LNCAP (cell line): Measurements from ENCODE around the gene SPEN.

Experiments
- TF ChIP-seq, protein P1 (sequence below): fragments of 450-650 bp; IDR thresholded peaks from 2 replicates; pipeline ENCODE4 v1.5.1; 2017; ENCODE audit warnings: mild to moderate bottlenecking

SPEN gene

GRCh38 chr1:15886611-15887167, 39.2 kb downstream of the SPEN start:
- TF ChIP-seq, protein P1, sequence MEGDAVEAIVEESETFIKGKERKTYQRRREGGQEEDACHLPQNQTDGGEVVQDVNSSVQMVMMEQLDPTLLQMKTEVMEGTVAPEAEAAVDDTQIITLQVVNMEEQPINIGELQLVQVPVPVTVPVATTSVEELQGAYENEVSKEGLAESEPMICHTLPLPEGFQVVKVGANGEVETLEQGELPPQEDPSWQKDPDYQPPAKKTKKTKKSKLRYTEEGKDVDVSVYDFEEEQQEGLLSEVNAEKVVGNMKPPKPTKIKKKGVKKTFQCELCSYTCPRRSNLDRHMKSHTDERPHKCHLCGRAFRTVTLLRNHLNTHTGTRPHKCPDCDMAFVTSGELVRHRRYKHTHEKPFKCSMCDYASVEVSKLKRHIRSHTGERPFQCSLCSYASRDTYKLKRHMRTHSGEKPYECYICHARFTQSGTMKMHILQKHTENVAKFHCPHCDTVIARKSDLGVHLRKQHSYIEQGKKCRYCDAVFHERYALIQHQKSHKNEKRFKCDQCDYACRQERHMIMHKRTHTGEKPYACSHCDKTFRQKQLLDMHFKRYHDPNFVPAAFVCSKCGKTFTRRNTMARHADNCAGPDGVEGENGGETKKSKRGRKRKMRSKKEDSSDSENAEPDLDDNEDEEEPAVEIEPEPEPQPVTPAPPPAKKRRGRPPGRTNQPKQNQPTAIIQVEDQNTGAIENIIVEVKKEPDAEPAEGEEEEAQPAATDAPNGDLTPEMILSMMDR, result no peak

DNA sequence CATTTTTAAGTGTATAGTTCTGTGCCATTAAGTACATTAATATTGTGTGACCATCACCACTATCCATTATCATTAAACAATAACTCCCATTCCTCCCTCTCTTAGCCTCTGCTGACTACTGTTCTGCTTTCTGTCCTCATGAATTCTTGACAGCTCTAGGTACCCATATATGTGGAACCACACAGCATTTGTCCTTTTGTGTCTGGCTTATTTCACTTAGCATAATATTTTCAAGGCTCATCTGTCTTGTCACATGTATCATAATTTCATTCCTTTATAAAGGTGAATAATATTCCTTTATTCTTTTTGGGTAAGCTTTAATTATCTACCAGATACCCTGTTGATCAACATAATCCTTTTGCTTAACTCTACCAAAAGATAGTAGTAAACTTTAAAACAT, 47.7 kb downstream of the SPEN start:
- TF ChIP-seq, protein P1, result no peak

GRCh38 chr1:15899266-15899665, 51.8 kb downstream of the SPEN start:
- TF ChIP-seq, protein P1, result no peak

DNA sequence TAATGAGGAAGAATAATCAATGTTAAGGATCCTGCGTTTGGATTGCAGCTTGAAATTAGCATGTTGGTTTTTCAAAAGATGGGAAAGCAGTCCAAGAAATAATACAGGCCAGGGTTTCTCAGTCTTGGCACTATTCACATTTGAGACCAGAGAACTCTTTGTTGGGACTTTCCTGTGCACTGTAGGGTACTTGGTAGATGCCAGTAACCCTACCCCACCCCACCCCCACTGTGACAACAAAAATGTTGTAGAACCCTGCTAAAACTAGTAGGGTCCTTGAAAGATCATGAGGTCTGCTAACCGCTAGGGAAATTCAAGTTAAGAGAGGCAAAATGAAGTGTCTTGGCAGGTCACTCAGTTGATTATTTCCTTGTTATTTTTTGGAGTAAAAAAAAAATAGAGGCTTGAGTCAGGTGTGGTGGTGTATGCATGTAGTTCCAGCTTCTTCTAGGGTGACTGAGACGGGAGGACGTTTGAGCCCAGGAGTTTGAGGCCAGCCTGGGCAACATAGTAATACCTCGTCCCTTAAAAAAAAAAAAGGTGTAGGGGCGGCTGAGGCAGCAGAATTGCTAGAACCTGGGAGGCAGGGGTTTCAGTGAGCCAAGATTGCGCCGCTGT, 53.3 kb downstream of the SPEN start:
- TF ChIP-seq, protein P1, result no peak

DNA sequence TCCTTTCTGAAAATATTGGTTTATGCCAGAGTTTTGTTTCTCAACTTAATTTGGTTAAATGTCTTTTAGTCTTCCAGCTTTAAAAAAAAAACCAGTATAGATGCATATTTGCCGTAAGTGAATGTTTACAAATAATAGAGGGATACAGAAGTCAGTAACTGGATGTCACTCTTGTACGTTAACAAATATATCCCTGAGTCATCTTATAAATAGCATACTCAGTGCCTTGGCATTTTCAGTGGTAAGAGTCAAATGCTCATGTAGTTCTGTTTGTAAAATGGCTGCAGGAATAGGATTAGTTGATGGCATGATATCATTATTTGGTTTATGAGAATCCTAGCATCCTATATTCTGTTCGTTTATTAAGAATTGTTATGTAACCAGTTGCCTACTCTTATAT, 55.4 kb downstream of the SPEN start:
- TF ChIP-seq, protein P1, result no peak

DNA sequence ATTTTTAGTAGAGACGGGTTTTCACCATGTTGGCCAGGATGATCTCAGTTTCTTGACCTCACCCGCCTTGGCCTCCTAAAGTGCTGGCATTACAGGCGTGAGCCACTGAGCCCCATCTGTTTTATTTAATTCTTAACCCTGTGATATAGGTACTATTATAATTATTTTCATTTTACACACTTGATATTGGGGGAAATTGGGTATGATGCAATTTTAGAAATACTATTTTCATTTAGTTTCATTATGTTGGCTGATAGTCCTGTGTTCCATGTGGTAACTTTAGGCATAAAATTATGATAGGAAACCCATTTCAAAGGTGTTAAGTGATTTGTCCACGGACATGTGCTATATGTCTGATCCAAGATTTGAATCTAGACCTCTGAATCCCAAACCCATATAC, 61.1 kb downstream of the SPEN start:
- TF ChIP-seq, protein P1, result no peak

DNA sequence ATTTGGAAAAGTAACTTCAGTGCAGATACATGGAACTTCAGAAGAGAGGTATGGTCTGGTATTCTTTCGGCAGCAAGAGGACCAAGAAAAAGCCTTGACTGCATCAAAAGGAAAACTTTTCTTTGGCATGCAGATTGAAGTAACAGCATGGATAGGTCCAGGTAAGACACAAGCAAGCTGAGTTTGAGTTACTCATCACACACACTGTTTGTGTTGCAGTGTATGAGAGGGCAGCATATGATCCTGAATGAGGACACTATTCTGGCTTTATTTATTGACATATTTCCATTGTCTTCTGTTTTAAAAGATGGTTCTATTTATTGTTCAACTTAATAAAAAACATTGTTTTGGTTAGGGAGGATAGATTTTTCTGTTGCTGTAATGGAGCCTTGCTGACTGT, 63.6 kb downstream of the SPEN start:
- TF ChIP-seq, protein P1, result no peak

- TF ChIP-seq, protein P1, result no peak
These were observed 64.4 kb downstream of the SPEN start for GRCh38 chr1:15911927-15912326.
